GM19240 (cell line): Measurements from ENCODE around the gene PIK3AP1.
"Not testable (repeated sequence)": the region's sequence is repeated elsewhere in the genome, so short reads cannot be mapped to it uniquely, and the experiment has no call there.

Source experiments
- DNase-seq: peaks from one replicate; pipeline ENCODE4 v3.0.0; 2011; ENCODE audit warnings: low spot score; ENCODE audit not compliant: insufficient read length

The PIK3AP1 gene

DNA sequence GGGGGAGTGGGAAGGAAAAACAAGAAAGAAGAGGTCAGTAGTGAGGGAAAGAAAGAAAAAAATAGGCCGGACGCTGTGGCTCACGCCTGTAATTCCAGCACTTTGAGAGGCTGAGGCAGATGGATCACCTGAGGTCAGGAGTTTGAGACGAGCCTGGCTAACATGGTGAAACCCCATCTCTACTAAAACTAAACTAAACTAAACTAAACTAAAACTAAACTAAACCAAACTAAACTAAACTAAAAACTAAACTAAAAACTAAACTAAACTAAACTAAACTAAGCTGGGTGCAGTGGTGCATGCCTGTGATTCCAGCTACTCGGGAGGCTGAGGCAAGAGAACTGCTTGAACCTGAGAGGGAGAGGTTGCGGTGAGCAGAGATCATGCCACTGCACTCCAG lies 22.0 kb downstream of the PIK3AP1 start:
- DNase-seq = not testable (repeated sequence)

- DNase-seq = no peak
Observed at GRCh38 chr10:96697438-96697837, 22.9 kb downstream of the PIK3AP1 start.

GRCh38 chr10:96696845-96697425 lies 23.4 kb downstream of the PIK3AP1 start:
- no peak for DNase-seq

DNA sequence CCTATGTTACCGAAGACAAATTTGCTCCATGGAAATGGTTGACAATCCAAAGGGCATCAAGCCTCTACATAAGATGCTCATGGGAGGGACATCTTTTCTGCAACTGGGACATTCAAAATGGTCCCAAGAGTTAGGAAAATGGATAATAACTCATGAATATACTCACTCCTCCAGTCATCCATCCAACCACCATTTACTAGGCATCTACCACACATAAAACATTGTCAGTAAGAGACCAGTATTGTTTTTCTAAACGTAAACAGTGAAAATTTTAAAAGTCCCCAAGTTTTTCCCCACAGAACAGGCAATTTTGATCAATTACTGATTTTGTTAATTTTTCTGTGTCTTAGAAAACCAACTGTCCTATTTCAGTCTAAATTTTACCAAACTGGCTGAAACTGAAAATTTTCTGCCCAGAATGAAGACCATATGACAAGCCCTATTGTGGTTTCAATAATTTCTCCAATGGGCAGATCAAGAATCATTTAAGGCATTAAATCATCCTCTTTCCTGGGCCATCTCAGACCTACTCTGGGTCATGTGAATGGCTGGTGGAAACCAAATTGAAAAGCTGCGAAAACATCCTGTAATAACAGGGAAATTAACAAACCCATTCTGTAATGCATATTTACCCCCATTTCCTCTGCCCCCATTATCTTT lies 24.2 kb downstream of the PIK3AP1 start:
- DNase-seq = no peak

GRCh38 chr10:96695366-96695765 lies 24.9 kb downstream of the PIK3AP1 start:
- no peak for DNase-seq

- no peak for DNase-seq
Observed at GRCh38 chr10:96693431-96693830, 26.9 kb downstream of the PIK3AP1 start.

DNA sequence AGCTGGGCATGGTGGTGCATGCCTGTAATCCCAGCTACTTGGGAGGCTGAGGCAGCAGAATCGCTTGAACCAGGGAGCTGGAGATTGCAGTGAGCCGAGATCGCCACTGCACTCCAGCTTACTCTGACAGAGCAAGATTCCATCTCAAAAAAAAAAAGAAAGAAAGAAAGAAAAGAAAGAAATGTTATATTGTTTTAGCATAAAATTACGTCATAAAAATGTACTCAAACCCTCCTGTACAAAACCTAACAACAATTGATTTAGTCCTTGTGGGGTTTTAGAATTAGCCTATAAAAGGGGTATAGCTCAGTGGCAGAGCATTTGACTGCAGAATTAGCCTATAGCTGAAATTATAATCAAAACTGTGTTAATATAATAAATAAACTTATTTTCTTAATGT lies 27.9 kb downstream of the PIK3AP1 start:
- no peak for DNase-seq

DNA sequence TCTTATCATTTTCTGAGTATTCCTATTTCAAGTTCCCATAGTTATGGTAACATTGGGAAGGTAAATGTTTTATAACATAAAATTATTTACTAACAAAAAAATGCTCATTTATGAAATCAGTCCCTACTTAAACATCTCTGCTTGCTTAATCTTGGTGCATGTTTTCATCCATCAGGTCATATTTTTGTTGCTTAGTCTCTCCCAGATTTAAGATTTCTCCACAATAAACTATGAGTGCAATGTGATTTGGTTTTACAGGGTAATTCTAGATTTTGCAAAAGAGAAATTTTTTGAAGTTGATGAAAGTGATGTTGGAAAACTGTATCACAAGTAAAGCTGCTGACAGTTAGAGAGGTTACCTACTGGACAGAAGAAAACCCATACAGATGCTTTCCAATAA lies 28.6 kb downstream of the PIK3AP1 start:
- no peak for DNase-seq

GRCh38 chr10:96690755-96691730 lies 29.3 kb downstream of the PIK3AP1 start:
- DNase-seq = no peak

- DNase-seq = no peak
Observed at GRCh38 chr10:96688789-96689188, 31.5 kb downstream of the PIK3AP1 start.

DNA sequence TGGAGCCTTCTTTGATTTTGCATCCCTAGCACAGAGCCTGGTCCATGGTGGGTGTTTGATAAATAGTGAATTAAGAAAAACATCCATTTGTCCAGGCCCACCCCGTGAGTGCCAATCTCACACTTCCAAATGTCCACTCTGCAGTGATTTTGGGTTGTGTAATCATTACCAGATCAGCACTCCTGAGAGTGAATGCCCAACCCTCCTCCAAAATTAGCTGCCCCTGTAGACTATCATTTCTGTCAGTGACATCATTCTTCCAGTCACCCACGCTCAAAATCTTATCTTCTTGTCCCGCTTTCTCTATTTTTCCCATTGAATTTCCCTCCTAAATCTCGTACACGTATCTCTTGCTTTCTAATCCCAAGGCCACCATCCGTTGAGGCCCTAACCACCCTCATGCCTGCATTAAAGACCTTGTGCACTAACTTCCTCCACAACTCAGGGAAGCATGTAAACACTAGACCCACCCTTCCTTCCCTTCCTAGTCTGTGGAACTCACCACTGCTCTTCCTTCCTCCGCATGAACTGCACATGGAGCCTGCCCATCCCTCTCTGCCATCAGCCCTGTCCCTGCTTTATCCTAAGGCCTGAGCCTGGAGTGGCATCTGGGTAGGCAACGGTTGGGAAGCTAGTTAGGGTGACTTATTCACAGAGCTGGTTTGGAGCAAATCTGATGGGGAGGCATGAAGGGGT lies 32.8 kb downstream of the PIK3AP1 start:
- no peak for DNase-seq

- no peak for DNase-seq
Observed at GRCh38 chr10:96686514-96686913, 33.8 kb downstream of the PIK3AP1 start.

GRCh38 chr10:96685306-96685705 lies 35.0 kb downstream of the PIK3AP1 start:
- no peak for DNase-seq

- DNase-seq = no peak
Observed at GRCh38 chr10:96684826-96685225, 35.5 kb downstream of the PIK3AP1 start.

DNA sequence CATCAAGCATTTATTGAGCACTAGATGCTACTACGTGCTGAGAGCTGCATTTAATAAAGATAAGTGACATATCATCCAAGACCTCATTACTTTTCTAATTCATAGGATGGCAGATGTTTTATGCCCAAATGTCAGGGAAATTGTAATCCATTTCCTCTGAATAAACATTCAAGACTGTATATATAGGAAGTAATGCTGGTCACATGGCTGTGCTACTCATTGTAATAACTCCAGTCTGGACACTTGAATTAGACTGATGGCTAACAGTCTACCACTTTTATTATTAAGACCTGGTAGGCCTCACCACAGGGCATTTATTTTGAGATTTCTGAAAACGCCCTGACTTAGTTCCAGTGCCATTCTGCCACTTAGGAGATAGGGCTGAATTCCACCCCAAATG lies 36.6 kb downstream of the PIK3AP1 start:
- no peak for DNase-seq

DNA sequence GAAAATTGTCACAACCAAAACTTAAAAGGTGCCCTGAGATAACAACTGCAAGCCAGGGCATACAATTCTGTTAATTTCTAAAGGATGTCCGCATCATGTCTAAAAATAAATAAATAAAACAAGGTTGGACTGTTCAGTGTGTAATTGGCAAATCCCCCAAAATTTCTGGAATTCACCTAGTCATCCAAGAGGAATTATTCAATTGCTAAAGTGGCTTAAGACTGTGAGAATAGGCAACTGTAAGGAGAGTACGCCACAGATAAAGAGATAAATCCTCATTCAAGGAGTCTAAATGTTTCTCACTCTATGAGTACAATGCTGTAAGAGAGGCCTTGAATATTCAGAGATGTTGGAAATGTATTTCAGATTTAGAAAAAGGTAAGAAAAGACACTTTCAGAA lies 37.2 kb downstream of the PIK3AP1 start:
- DNase-seq = no peak

DNA sequence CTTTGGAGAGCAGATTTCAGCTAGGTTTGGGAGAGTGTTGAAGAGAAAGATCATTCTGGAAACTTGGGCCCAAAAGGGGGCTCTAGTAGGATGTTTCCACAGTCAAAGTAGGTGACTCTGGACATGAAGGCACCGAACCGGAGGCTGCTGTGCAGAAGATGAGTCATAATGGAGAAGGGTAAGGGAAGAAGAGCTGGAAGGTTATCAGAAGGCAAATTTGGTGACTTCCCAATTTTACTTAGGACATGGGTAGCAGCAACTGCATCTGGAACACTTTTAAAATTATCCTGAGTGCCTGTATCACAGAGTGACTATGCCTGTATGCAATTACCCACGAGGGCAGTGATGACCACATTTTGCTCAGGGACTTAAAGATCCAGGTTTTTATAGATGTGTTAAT lies 38.8 kb downstream of the PIK3AP1 start:
- DNase-seq = no peak

GRCh38 chr10:96680463-96680862 lies 39.9 kb downstream of the PIK3AP1 start:
- not testable (repeated sequence) for DNase-seq

DNA sequence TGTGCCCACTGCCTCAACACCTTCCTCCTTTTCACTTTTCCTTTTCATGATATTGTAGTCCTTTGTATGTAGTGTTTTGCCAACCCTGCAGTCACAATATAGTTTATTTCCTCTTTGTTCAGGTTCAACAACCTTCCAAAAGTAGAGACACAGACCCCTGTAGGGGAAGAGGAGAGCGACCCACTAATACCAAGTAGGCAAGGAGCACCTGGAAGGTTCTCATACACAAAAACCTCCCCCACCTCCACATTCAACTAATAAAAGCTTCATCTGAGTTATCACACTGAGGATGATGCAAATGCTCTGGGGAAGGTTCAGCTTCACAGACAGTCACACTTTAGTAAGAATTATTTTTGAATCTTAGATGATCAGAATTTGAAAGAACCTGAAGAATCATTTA lies 41.6 kb downstream of the PIK3AP1 start:
- no peak for DNase-seq

GRCh38 chr10:96676272-96677112 lies 43.8 kb downstream of the PIK3AP1 start:
- no peak for DNase-seq

GRCh38 chr10:96675846-96676245 lies 44.5 kb downstream of the PIK3AP1 start:
- DNase-seq = no peak
